CD4-positive, alpha-beta T cell treated with Interferon gamma for 1 hour (primary cell): ENCODE measurements around the gene TTLL3.
"Not testable (repeated sequence)": the region's sequence is repeated elsewhere in the genome, so short reads cannot be mapped to it uniquely, and the experiment has no call there.

Source experiments
- DNase-seq: peaks from one replicate; pipeline ENCODE4 v3.0.0-alpha.2; 2020

TTLL3 gene

GRCh38 chr3:9875448-9875847 is 65.4 kb downstream of the TTLL3 start:
- DNase-seq, result no peak

GRCh38 chr3:9876255-9876654 is 66.2 kb downstream of the TTLL3 start:
- DNase-seq, result not testable (repeated sequence)

- DNase-seq, result no peak
Measured at GRCh38 chr3:9876991-9877390, 66.9 kb downstream of the TTLL3 start.

- DNase-seq, result no peak
Measured at GRCh38 chr3:9878700-9879099, 68.6 kb downstream of the TTLL3 start.

GRCh38 chr3:9879830-9880549 is 69.9 kb downstream of the TTLL3 start, which contains the start of gene CIDEC:
Gene CIDEC (minus strand): TSS chr3:9880253. CDS start chr3:9878486, 1,767 bp downstream.
- DNase-seq, result no peak

GRCh38 chr3:9881441-9881840 is 71.4 kb downstream of the TTLL3 start:
- no peak for DNase-seq

GRCh38 chr3:9883706-9884554 is 73.9 kb downstream of the TTLL3 start:
- no peak for DNase-seq

GRCh38 chr3:9884555-9885165 is 74.6 kb downstream of the TTLL3 start:
- no peak for DNase-seq
